Small intestine (tissue), 7 donors: ENCODE results near the gene SYNPO. TPM values are rescaled to one million over a fixed set of nuclear protein-coding genes. Genes with fewer than 3 reads are reported as not detected.
A peak's percentile ranks its signal among the peaks of the same experiment; 100 is the strongest.

ENCODE experiments used
- DNase-seq, 2 donors: peaks; one replicate each; pipeline versions ENCODE4 v3.0.0 to v3.0.0-alpha.2; 2013
- FAIRE-seq: peaks from 2 replicates; lab custom pipeline; 2012; peaks lifted over from hg19 to GRCh38; lab: Jason Lieb, UNC
- H3K27ac ChIP-seq, 3 donors: one replicate each; pipeline ENCODE4 v1.5.1; 2013; ENCODE audit warnings: low read length in 2 of 3, mild to moderate bottlenecking in 2 of 3, control low read depth in 1 of 3, inconsistent platforms in 1 of 3, low read depth in 1 of 3, moderate library complexity in 1 of 3
- H3K27me3 ChIP-seq, 3 donors: one replicate each; pipeline ENCODE4 v1.6.1; 2013; ENCODE audit warnings: low read length in 3 of 3, inconsistent platforms in 1 of 3; ENCODE audit not compliant: control insufficient read depth in 3 of 3, insufficient read depth in 3 of 3
- H3K36me3 ChIP-seq, 3 donors: one replicate each; pipeline ENCODE4 v1.6.1; 2013; ENCODE audit warnings: low read length in 3 of 3, inconsistent platforms in 1 of 3, low read depth in 1 of 3, mild to moderate bottlenecking in 1 of 3, moderate library complexity in 1 of 3; ENCODE audit not compliant: control insufficient read depth in 3 of 3, insufficient read depth in 2 of 3
- H3K4me1 ChIP-seq, 3 donors: one replicate each; pipeline ENCODE4 v1.6.1; 2013; ENCODE audit warnings: low read length in 2 of 3, inconsistent platforms in 1 of 3, low read depth in 1 of 3, mild to moderate bottlenecking in 1 of 3, moderate library complexity in 1 of 3; ENCODE audit not compliant: control insufficient read depth in 3 of 3, insufficient read depth in 2 of 3
- H3K4me3 ChIP-seq, 3 donors: one replicate each; pipeline ENCODE4 v1.5.1; 2013; ENCODE audit warnings: low read length in 3 of 3, control low read depth in 1 of 3, inconsistent platforms in 1 of 3, low read depth in 1 of 3, mild to moderate bottlenecking in 1 of 3, moderate library complexity in 1 of 3
- H3K9me3 ChIP-seq, 2 donors: one replicate each; pipeline ENCODE4 v1.6.1; 2013; ENCODE audit warnings: low read depth in 1 of 2, low read length in 1 of 2; ENCODE audit not compliant: control insufficient read depth in 2 of 2, insufficient read depth in 1 of 2
- WGBS, 3 donors: extraction: QIAGEN DNeasy Blood & Tissue Kit; methylation state at CpG; one replicate each; pipeline ENCODE4 v1.1.7; 2013; 5-methylcytosine and 5-hydroxymethylcytosine counted together
- polyA plus RNA-seq, 4 donors: library from polyadenylated mRNA; stranded (reverse) in 3 of 4; unstranded in 1 of 4; fragments of 200-250 nt in 3 of 4; fragments of 120-200 nt in 1 of 4; gene quantifications; one replicate each; pipeline versions ENCODE4 v1.2.1 to v1.2.3, GENCODE V29; 2013
- donor health status: healthy with polysubstance abuse.
- donor health status: control.
- donor health status: control.
- donor health status: Bipolar disorder and iron deficiency.
- donor health status: healthy.

The SYNPO gene
- polyA plus RNA-seq, 4 donors = 23.2 to 44.0 (median 30.3) TPM

GRCh38 chr5:150674341-150674821, 33.9 kb downstream of the SYNPO start:
- WGBS, 3 donors = 76 to 93% (median 81%) methylated on average over 4 of the region's 4 CpGs
- Histone ChIP-seq H3K9me3 (no peaks in the 10 kb centered on the region), H3K27me3 (peaks cover 0 to 29% (median 3%) of the 10 kb centered on the region in 3 donors), H3K4me1 (peaks cover 0 to 8% (median 0%) of the 10 kb centered on the region in 3 donors), H3K27ac (peak overlapping the region in 1 of 3 donors; percentile 22), H3K36me3 (no peaks in the 10 kb centered on the region), H3K4me3 (no peak overlapping the region)
- DNase-seq (no peak), FAIRE-seq (no peak)

GRCh38 chr5:150675069-150675468, 34.6 kb downstream of the SYNPO start:
- Histone ChIP-seq H3K27ac (no peak overlapping the region), H3K9me3 (no peaks in the 10 kb centered on the region), H3K4me1 (peaks cover 0 to 8% (median 0%) of the 10 kb centered on the region in 3 donors), H3K27me3 (peaks cover 0 to 28% (median 3%) of the 10 kb centered on the region in 3 donors), H3K4me3 (no peak overlapping the region), H3K36me3 (no peaks in the 10 kb centered on the region)
- FAIRE-seq (no peak), DNase-seq (no peak)
- 87 to 88% (median 88%) methylated on average over 6 of the region's 6 CpGs for WGBS, 3 donors

DNA sequence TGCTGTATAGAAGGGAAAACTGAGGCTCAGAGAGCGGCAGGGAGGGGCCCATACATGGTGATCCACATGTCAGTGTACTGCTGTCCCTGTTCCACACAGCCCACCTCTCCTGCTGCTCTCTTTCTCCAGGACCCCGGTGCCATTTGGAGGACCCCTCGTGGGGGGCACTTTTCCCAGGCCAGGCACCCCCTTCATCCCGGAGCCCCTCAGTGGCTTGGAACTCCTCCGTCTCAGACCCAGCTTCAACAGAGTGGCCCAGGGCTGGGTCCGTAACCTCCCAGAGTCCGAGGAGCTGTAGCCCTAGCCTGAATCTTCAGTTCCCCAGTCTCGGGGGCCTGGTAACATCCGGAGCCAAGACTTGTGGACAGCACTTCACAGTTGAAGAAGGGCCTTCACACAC, 36.1 kb downstream of the SYNPO start:
- peaks cover 0 to 14% (median 0%) of the 10 kb centered on the region in 3 donors for H3K27me3 ChIP-seq
- H3K4me3 ChIP-seq = no peak overlapping the region
- no peaks in the 10 kb centered on the region for H3K36me3 ChIP-seq
- DNase-seq (no peak), FAIRE-seq (no peak)
- H3K9me3 ChIP-seq = no peaks in the 10 kb centered on the region
- WGBS, 3 donors = 92 to 94% (median 92%) methylated on average over 9 of the region's 9 CpGs
- H3K4me1 ChIP-seq = peaks cover 0 to 8% (median 0%) of the 10 kb centered on the region in 3 donors
- no peak overlapping the region for H3K27ac ChIP-seq

GRCh38 chr5:150689120-150689519, 48.7 kb downstream of the SYNPO start:
- WGBS, 3 donors = 84 to 93% (median 90%) methylated on average over 1 of the region's 1 CpG
- Histone ChIP-seq H3K27ac (no peak overlapping the region), H3K9me3 (no peaks in the 10 kb centered on the region), H3K27me3 (no peaks in the 10 kb centered on the region), H3K36me3 (peaks cover 24 to 26% (median 26%) of the 10 kb centered on the region in 3 donors), H3K4me3 (no peak overlapping the region), H3K4me1 (no peaks in the 10 kb centered on the region)
- no peak for DNase-seq
- FAIRE-seq = no peak

DNA sequence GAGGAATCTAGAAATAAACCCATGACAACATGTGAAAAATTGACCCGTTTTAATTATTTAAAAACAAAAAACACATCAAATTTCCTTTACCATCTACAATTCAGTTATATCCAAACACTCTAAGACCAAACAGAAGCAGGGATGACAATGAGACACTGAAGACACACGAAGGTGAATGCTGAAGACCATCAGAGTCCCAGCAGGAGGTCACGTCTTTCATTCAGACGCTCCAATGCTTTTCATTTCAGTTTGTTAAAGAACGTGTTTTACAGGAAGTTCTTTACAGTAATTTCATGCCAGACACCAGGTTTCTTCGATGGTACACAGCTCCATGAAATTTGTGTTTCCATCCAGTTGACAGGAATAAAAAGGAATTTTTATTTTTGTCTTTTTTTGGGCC, 50.3 kb downstream of the SYNPO start:
- WGBS, 3 donors = 79 to 82% (median 81%) methylated on average over 6 of the region's 6 CpGs
- H3K4me1 ChIP-seq = no peaks in the 10 kb centered on the region

GRCh38 chr5:150692276-150692675, 51.8 kb downstream of the SYNPO start:
- DNase-seq = no peak
- Histone ChIP-seq H3K4me1 (no peaks in the 10 kb centered on the region), H3K9me3 (no peaks in the 10 kb centered on the region), H3K4me3 (no peak overlapping the region), H3K27me3 (no peaks in the 10 kb centered on the region), H3K36me3 (peaks cover 32 to 48% (median 44%) of the 10 kb centered on the region in 3 donors), H3K27ac (no peak overlapping the region)
- no peak for FAIRE-seq
- WGBS, 3 donors = 85 to 92% (median 90%) methylated on average over 3 of the region's 3 CpGs

More for the DNA sequence above, 50.3 kb downstream of the SYNPO start:
- Histone ChIP-seq H3K4me3 (no peak overlapping the region), H3K27ac (no peak overlapping the region), H3K9me3 (no peaks in the 10 kb centered on the region), H3K36me3 (peaks cover 27 to 39% (median 35%) of the 10 kb centered on the region in 3 donors), H3K27me3 (no peaks in the 10 kb centered on the region)
- DNase-seq (no peak), FAIRE-seq (no peak)

DNA sequence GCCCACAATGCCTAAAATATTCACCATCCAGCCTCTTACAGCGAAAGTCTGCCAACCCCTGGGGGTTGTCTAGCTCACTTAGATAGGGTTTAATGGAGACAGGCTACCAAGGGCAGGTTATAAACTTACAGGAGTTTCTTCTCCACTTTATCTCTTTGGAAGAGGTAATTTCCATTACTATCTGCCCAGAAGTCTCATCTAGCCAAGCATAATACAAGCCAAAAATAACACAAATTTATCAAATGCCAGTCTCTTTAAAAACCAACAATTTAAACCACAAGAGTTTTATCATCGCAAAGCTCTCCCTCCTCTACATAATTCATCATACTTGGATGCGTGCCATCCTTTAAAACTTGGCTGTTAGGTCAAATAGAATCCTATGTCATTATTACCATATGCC, 54.2 kb downstream of the SYNPO start:
- no peak for FAIRE-seq

GRCh38 chr5:150700246-150700593, 59.8 kb downstream of the SYNPO start:
- Histone ChIP-seq H3K36me3 (peaks cover 10 to 20% (median 19%) of the 10 kb centered on the region in 3 donors), H3K4me1 (peaks cover 0 to 10% (median 9%) of the 10 kb centered on the region in 3 donors), H3K4me3 (peak overlapping the region; percentile 81 to 92 (median 88)), H3K27ac (peak overlapping the region in 2 of 3 donors; percentile 92 to 99), H3K27me3 (no peaks in the 10 kb centered on the region), H3K9me3 (no peaks in the 10 kb centered on the region)
- FAIRE-seq (no peak), DNase-seq (no peak)
- 1 to 2% (median 2%) methylated on average over 15 of the region's 15 CpGs for WGBS, 3 donors

More for the DNA sequence above, 54.2 kb downstream of the SYNPO start:
- Histone ChIP-seq H3K4me1 (peaks cover 0 to 5% (median 5%) of the 10 kb centered on the region in 3 donors), H3K36me3 (peaks cover 37 to 55% (median 45%) of the 10 kb centered on the region in 3 donors), H3K4me3 (no peak overlapping the region), H3K9me3 (no peaks in the 10 kb centered on the region), H3K27ac (no peak overlapping the region), H3K27me3 (no peaks in the 10 kb centered on the region)
- 87 to 96% (median 94%) methylated on average over 3 of the region's 3 CpGs for WGBS, 3 donors
- no peak for DNase-seq
